Measurements from ENCODE around the gene HS3ST5. TPM values are rescaled to one million over a fixed set of nuclear protein-coding genes. Genes with fewer than 3 reads are reported as not detected.

Gene HS3ST5
- total RNA-seq, 2 donors from 2014 or later, result 0.34 TPM; not detected in 1

DNA sequence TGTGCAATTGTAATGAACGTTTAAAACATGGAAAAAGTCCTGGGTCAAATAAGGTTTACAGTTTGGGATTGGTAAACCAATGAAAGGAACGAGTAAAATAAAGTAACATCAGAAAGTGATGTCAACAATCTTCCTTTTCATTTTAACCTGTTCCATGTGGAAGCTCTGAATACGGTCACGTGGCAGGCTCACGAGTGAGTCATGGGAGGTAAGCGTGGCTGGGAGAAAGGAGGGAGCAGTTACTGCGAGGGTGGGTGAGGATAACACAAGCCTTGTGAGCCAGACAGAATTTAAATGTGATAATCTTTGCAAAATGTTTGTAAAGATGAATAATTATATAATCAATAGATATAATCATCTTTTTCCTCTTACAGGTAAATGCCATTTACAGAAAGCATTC is 200.6 kb downstream of the HS3ST5 start:
- H3K36me3 ChIP-seq, result no peaks in the 10 kb centered on the region
- H3K27ac ChIP-seq, result no peak overlapping the region
- intact Hi-C loops (cut with DNase I), result no loop called here
- TF ChIP-seq POLR2AphosphoS5 (IDR thresholded peaks at IDR 0.05) (no peak), POLR2A (IDR thresholded peaks at IDR 0.05) (no peak)
- TF ChIP-seq, protein P1, sequence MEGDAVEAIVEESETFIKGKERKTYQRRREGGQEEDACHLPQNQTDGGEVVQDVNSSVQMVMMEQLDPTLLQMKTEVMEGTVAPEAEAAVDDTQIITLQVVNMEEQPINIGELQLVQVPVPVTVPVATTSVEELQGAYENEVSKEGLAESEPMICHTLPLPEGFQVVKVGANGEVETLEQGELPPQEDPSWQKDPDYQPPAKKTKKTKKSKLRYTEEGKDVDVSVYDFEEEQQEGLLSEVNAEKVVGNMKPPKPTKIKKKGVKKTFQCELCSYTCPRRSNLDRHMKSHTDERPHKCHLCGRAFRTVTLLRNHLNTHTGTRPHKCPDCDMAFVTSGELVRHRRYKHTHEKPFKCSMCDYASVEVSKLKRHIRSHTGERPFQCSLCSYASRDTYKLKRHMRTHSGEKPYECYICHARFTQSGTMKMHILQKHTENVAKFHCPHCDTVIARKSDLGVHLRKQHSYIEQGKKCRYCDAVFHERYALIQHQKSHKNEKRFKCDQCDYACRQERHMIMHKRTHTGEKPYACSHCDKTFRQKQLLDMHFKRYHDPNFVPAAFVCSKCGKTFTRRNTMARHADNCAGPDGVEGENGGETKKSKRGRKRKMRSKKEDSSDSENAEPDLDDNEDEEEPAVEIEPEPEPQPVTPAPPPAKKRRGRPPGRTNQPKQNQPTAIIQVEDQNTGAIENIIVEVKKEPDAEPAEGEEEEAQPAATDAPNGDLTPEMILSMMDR (IDR thresholded peaks at IDR 0.05), result no peak
- no peaks in the 10 kb centered on the region for H3K27me3 ChIP-seq (replicated peaks; ENCODE audit: insufficient read depth)
- no peaks in the 10 kb centered on the region for H3K9me3 ChIP-seq
- DNase-seq (ENCODE audit: low spot score), result no peak
- H3K4me3 ChIP-seq, result no peak overlapping the region
- no peaks in the 10 kb centered on the region for H3K4me1 ChIP-seq (replicated peaks)
- WGBS, result 46% methylated on average over 7 of the region's 7 CpGs

DNA sequence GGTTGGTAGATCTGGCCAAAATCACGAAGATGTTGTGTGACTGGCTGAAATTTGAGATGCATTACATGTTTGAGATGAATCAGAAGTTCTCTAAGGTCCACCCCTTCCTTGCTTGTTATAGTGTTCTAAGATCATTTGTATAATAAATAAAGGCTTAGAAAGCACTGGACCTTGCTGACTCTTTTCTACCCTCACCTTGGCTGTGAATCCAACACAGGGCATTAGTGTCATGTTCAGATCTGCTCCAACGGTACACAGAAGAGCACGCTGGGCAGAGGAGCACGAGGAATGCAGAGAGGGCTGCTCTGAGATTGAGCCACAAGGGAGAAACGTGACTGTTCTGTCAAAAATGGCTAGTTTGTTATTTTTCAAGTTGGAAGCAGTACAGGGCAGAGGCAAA is 202.4 kb downstream of the HS3ST5 start:
- WGBS, result 19% methylated on average over 5 of the region's 5 CpGs

DNA sequence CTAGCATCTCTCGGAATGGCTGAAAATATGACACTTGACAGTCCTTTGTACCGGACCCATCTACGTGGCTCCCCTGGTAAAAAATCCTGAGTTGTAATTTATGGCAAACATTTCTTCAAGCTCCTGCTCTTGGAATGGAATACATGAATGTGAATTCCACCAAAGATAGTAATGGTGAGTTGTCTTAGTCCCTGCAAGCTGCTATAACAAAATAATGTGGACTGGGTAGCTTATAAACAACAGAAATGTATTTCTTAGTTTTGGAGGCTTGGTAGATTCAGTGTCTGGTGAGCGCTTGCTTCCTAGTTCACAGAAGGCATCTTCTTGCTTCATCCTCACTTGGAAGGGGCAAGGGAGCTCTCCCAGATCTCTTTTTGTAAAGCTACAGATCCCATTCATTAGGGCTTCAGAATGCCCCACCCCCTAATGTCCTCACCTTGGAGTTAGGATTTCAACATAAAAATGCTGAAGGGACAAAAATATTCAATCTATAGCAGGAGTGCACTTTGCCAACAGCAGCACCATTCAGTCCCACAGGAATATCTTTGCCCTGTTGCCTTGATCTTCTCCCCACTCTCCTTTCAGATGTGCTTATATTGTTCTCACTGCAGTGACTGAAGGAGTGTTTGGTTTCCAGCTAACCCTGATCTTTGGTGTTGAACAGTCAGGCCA is 204.1 kb downstream of the HS3ST5 start:
- H3K9me3 ChIP-seq, result no peaks in the 10 kb centered on the region
- H3K27ac ChIP-seq, result no peak overlapping the region
- WGBS, result 96% methylated on average over 4 of the region's 4 CpGs
- TF ChIP-seq, protein P1 (IDR thresholded peaks at IDR 0.05), result no peak
- TF ChIP-seq POLR2AphosphoS5 (IDR thresholded peaks at IDR 0.05), result no peak
- no peak for TF ChIP-seq POLR2A (IDR thresholded peaks at IDR 0.05)
- no peaks in the 10 kb centered on the region for H3K4me1 ChIP-seq (replicated peaks)
- no peak for DNase-seq (ENCODE audit: low spot score)
- H3K4me3 ChIP-seq, result no peak overlapping the region
- intact Hi-C loops (cut with DNase I), result no loop called here
- no peaks in the 10 kb centered on the region for H3K36me3 ChIP-seq
- no peaks in the 10 kb centered on the region for H3K27me3 ChIP-seq (replicated peaks; ENCODE audit: insufficient read depth)

More for the DNA sequence above, 202.4 kb downstream of the HS3ST5 start:
- H3K36me3 ChIP-seq, result no peaks in the 10 kb centered on the region
- no peaks in the 10 kb centered on the region for H3K27me3 ChIP-seq (replicated peaks; ENCODE audit: insufficient read depth)
- intact Hi-C loops (cut with DNase I), result no loop called here
- TF ChIP-seq, protein P1 (IDR thresholded peaks at IDR 0.05), result no peak
- no peak for TF ChIP-seq POLR2AphosphoS5 (IDR thresholded peaks at IDR 0.05)
- TF ChIP-seq POLR2A (IDR thresholded peaks at IDR 0.05), result no peak
- H3K4me1 ChIP-seq (replicated peaks), result no peaks in the 10 kb centered on the region
- H3K4me3 ChIP-seq, result no peak overlapping the region
- no peaks in the 10 kb centered on the region for H3K9me3 ChIP-seq
- no peak overlapping the region for H3K27ac ChIP-seq
- DNase-seq (ENCODE audit: low spot score), result no peak

DNA sequence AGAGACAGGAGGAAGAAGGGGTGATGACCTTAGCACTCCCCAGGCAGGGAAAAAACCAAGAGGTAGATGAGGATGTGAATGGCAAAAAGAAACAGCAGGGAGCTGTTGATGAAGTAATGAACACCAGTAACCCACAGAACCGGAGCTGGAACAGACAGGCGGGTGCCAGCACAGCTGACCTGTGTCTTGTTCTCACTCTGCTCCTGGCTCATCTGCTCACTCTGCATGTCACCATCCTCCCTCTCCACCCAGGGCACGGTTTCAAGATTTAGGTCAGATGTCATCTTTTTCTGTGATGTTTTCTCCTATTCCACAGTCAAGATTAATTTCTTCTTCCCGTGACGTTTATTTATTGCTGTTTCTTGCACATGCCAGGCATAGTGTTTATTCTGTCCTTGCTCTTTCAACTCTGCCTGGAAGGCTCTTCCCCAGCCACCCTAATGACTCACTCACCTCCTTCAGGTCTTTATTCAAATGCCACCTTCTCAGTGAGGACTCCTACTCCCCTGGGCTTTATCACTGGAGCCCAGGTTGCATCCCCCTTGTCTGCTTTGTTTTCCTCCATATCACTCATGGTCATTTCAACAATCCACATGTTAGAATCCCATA is 207.4 kb downstream of the HS3ST5 start:
- Histone ChIP-seq H3K4me1 (replicated peaks) (no peaks in the 10 kb centered on the region), H3K36me3 (no peaks in the 10 kb centered on the region), H3K27me3 (replicated peaks; ENCODE audit: insufficient read depth) (no peaks in the 10 kb centered on the region), H3K9me3 (no peaks in the 10 kb centered on the region), H3K27ac (no peak overlapping the region), H3K4me3 (no peak overlapping the region)
- intact Hi-C loops (cut with DNase I), result no loop called here
- WGBS, result 42% methylated on average over 5 of the region's 5 CpGs
- TF ChIP-seq POLR2AphosphoS5 (IDR thresholded peaks at IDR 0.05) (no peak), POLR2A (IDR thresholded peaks at IDR 0.05) (no peak)
- TF ChIP-seq, protein P1 (IDR thresholded peaks at IDR 0.05), result no peak
- DNase-seq (ENCODE audit: low spot score), result no peak

DNA sequence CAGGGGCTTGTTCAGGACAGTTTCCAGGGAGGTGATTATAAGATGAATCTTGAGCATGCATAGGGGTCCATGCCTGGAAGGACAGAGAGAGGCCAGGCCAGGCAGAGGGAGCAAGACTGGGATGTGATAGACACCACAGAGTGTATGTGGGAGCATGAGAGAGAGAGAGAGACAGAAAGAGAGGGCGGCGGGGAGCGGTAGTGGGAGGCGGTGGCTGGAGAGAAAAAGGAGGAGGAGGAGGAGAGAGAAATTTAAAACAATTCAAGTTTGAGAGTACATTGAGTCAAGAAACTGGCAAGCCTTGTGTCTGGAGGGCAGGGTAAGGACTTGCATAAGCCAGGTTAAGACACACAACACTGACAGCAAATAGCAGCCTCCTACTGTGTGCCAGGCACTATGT is 209.0 kb downstream of the HS3ST5 start:
- intact Hi-C loops (cut with DNase I), result no loop called here
- 95% methylated on average over 4 of the region's 4 CpGs for WGBS
- Histone ChIP-seq H3K27me3 (replicated peaks; ENCODE audit: insufficient read depth) (no peaks in the 10 kb centered on the region), H3K4me3 (no peak overlapping the region), H3K36me3 (no peaks in the 10 kb centered on the region), H3K9me3 (no peaks in the 10 kb centered on the region), H3K4me1 (replicated peaks) (no peaks in the 10 kb centered on the region), H3K27ac (no peak overlapping the region)
- no peak for DNase-seq (ENCODE audit: low spot score)
- TF ChIP-seq POLR2A (IDR thresholded peaks at IDR 0.05), result no peak
- no peak for TF ChIP-seq POLR2AphosphoS5 (IDR thresholded peaks at IDR 0.05)
- TF ChIP-seq, protein P1 (IDR thresholded peaks at IDR 0.05), result no peak

Data from prostate gland (tissue), 2 donors.